ENCODE measurements around the gene RFLNA. TPM values are rescaled to one million over a fixed set of nuclear protein-coding genes. Genes with fewer than 3 reads are reported as not detected.

The RFLNA gene
- total and polyA plus RNA-seq, 2 experiments from 2014 or later = 57.8 to 67.8 TPM

DNA sequence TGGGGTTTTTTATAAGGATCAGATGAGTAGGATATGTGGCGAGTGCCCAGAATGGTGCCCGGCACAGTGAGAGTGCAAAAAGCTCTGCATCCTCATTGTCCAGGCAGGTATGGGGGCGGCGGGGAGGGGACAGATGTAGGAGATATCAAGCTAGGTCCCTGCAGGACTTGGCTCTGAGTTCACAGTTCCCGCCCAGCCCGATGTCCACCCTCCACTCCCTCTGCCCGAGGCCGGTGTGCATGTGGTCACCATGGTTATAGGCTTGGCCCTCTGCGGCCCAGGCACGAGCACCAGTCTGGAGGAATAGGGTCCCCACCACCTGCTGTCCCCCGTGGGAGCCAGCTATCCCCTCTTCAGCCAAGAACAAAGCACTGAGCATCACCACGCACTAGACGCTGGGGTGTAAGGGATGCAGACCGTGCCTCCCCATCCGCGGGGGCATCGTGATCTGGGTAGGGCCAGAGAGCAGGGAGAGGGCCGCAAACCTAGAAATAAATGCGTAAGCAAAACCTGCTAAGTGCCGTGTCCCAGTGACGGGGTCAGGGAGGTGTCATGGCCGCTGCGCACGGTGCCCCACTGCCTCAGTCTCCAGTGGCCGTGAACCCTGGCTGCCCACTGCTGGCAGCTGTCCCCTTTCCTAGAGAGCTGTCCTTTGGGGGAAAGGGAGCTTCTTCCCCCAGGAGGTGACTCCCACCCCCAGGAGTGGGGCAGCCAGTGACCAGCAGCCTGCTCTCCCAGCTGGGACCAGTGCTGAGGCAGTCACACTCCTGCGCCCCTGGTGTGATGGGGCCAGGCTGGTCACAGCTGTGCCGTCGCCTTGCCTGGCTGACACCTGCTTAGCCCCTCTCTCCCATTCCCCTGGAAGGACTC, 12.0 kb downstream of the RFLNA start:
- no peaks in the 10 kb centered on the region for H3K4me1 ChIP-seq (ENCODE audit: insufficient read depth)

DNA sequence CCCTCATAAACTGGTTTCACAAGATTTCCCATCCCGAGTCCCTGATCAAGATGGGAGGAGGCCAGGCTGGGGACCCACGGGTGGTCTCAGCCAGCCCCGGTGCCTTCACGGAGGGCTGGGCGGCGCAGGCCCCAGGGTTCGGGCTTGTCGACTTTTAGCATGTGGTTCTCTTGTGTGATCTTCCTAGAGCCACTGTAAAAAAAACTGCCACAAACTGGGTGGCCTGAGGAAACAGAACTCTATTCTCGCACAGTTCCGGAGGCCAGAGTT, 12.6 kb downstream of the RFLNA start:
- Histone ChIP-seq H3K9me3 (ENCODE audit: low read depth) (no peaks in the 10 kb centered on the region), H3K36me3 (replicated peaks; ENCODE audit: insufficient read depth, low read depth) (no peaks in the 10 kb centered on the region), H3K27ac (no peak overlapping the region), H3K4me2 (no peak overlapping the region), H4K20me1 (ENCODE audit: insufficient read depth, poor library complexity, severe bottlenecking) (peaks cover 45% of the 10 kb centered on the region), H3K9me2 (replicated peaks; ENCODE audit: insufficient read depth) (no peaks in the 10 kb centered on the region), H2AFZ (no peak overlapping the region), H3K4me3 (no peak overlapping the region), H3K4me1 (ENCODE audit: insufficient read depth) (no peaks in the 10 kb centered on the region), H3K79me2 (peaks cover 45% of the 10 kb centered on the region), H3K27me3 (no peaks in the 10 kb centered on the region)
- no peak for DNase-seq (ENCODE audit: low spot score)
- no peak for TF ChIP-seq EZH2 (IDR thresholded peaks at IDR 0.05; ENCODE audit: borderline replicate concordance)
- 79% methylated on average over 10 of the region's 10 CpGs for WGBS (ENCODE audit: low lambda C conversion rate, missing lambda C conversion rate)

More for the DNA sequence above, 12.0 kb downstream of the RFLNA start:
- H3K27me3 ChIP-seq = no peaks in the 10 kb centered on the region
- H3K9me2 ChIP-seq (replicated peaks; ENCODE audit: insufficient read depth) = no peaks in the 10 kb centered on the region
- H3K4me2 ChIP-seq = no peak overlapping the region
- DNase-seq (ENCODE audit: low spot score) = no peak
- TF ChIP-seq EZH2 (IDR thresholded peaks at IDR 0.05; ENCODE audit: borderline replicate concordance) = no peak
- TF ChIP-seq EZH2phosphoT487 (IDR thresholded peaks at IDR 0.05; ENCODE audit: low read depth, severe bottlenecking, unreplicated experiment) = no peak
- TF ChIP-seq, protein P1, sequence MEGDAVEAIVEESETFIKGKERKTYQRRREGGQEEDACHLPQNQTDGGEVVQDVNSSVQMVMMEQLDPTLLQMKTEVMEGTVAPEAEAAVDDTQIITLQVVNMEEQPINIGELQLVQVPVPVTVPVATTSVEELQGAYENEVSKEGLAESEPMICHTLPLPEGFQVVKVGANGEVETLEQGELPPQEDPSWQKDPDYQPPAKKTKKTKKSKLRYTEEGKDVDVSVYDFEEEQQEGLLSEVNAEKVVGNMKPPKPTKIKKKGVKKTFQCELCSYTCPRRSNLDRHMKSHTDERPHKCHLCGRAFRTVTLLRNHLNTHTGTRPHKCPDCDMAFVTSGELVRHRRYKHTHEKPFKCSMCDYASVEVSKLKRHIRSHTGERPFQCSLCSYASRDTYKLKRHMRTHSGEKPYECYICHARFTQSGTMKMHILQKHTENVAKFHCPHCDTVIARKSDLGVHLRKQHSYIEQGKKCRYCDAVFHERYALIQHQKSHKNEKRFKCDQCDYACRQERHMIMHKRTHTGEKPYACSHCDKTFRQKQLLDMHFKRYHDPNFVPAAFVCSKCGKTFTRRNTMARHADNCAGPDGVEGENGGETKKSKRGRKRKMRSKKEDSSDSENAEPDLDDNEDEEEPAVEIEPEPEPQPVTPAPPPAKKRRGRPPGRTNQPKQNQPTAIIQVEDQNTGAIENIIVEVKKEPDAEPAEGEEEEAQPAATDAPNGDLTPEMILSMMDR (IDR thresholded peaks at IDR 0.05; ENCODE audit: poor library complexity) = no peak
- H4K20me1 ChIP-seq (ENCODE audit: insufficient read depth, poor library complexity, severe bottlenecking) = peaks cover 48% of the 10 kb centered on the region
- H3K27ac ChIP-seq = no peak overlapping the region
- no peaks in the 10 kb centered on the region for H3K9me3 ChIP-seq (ENCODE audit: low read depth)
- no peak overlapping the region for H2AFZ ChIP-seq
- no peak overlapping the region for H3K4me3 ChIP-seq
- 97% methylated on average over 26 of the region's 28 CpGs for WGBS (ENCODE audit: low lambda C conversion rate, missing lambda C conversion rate)
- H3K36me3 ChIP-seq (replicated peaks; ENCODE audit: insufficient read depth, low read depth) = no peaks in the 10 kb centered on the region
- H3K79me2 ChIP-seq = peaks cover 50% of the 10 kb centered on the region

DNA sequence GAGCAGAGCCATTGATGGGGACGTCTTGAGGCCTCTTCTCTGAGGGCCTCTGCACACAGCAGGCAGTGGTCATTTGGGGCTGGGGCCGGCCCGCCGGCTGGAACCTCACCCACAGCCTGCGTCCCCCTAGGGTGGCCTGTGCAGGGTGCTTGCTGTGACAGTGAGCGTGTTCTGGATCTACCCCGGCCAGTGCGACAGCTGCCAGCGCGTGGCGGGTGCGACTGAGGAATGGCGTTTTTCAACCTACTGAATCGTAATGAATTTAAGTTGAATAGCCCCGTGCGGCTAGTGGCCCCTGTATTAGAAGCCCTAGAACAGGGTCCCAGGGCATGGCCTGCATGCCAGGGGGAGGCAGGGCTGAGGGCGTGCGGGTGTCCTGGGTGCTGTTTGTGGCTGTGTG, 13.8 kb downstream of the RFLNA start:
- no peak overlapping the region for H2AFZ ChIP-seq
- peaks cover 34% of the 10 kb centered on the region for H4K20me1 ChIP-seq (ENCODE audit: insufficient read depth, poor library complexity, severe bottlenecking)
- no peak overlapping the region for H3K4me3 ChIP-seq
- WGBS (ENCODE audit: low lambda C conversion rate, missing lambda C conversion rate) = 97% methylated on average over 18 of the region's 18 CpGs
- peaks cover 32% of the 10 kb centered on the region for H3K79me2 ChIP-seq
- no peak for TF ChIP-seq EZH2 (IDR thresholded peaks at IDR 0.05; ENCODE audit: borderline replicate concordance)
- no peak for TF ChIP-seq EZH2phosphoT487 (IDR thresholded peaks at IDR 0.05; ENCODE audit: low read depth, severe bottlenecking, unreplicated experiment)
- TF ChIP-seq, protein P1 (IDR thresholded peaks at IDR 0.05; ENCODE audit: poor library complexity) = no peak
- no peaks in the 10 kb centered on the region for H3K36me3 ChIP-seq (replicated peaks; ENCODE audit: insufficient read depth, low read depth)
- H3K4me2 ChIP-seq = no peak overlapping the region
- H3K27ac ChIP-seq = no peak overlapping the region
- H3K27me3 ChIP-seq = no peaks in the 10 kb centered on the region
- no peak for DNase-seq (ENCODE audit: low spot score)
- no peaks in the 10 kb centered on the region for H3K9me2 ChIP-seq (replicated peaks; ENCODE audit: insufficient read depth)
- H3K4me1 ChIP-seq (ENCODE audit: insufficient read depth) = no peaks in the 10 kb centered on the region
- no peaks in the 10 kb centered on the region for H3K9me3 ChIP-seq (ENCODE audit: low read depth)

DNA sequence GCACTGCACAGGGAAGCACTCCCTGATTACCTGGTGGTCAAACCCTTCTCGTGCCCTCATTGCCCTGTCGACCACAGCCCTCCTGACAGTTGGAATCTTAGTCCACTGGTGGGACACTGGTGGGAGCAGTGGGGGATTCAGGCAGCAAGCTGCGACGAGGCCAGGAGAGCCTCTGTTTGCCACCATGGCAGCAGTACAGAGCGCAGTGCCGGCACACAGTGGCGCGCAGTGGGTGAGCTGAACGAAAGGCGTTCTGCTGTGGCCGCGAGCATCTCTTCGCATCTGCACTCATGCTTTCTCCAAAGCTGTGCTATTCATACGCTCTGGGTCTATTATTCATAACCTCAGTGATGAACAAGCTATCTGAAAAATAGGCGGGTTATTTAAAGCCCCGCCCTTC, 14.3 kb downstream of the RFLNA start:
- DNase-seq (ENCODE audit: low spot score) = no peak
- no peaks in the 10 kb centered on the region for H3K4me1 ChIP-seq (ENCODE audit: insufficient read depth)
- no peak overlapping the region for H2AFZ ChIP-seq
- no peak overlapping the region for H3K27ac ChIP-seq
- H3K36me3 ChIP-seq (replicated peaks; ENCODE audit: insufficient read depth, low read depth) = no peaks in the 10 kb centered on the region
- H4K20me1 ChIP-seq (ENCODE audit: insufficient read depth, poor library complexity, severe bottlenecking) = peaks cover 34% of the 10 kb centered on the region
- no peak overlapping the region for H3K4me3 ChIP-seq
- no peaks in the 10 kb centered on the region for H3K9me3 ChIP-seq (ENCODE audit: low read depth)
- H3K27me3 ChIP-seq = no peaks in the 10 kb centered on the region
- no peak overlapping the region for H3K4me2 ChIP-seq
- peaks cover 29% of the 10 kb centered on the region for H3K79me2 ChIP-seq
- 95% methylated on average over 16 of the region's 16 CpGs for WGBS (ENCODE audit: low lambda C conversion rate, missing lambda C conversion rate)
- H3K9me2 ChIP-seq (replicated peaks; ENCODE audit: insufficient read depth) = no peaks in the 10 kb centered on the region
- TF ChIP-seq EZH2phosphoT487 (IDR thresholded peaks at IDR 0.05; ENCODE audit: low read depth, severe bottlenecking, unreplicated experiment) (no peak), EZH2 (IDR thresholded peaks at IDR 0.05; ENCODE audit: borderline replicate concordance) (no peak)
- TF ChIP-seq, protein P1 (IDR thresholded peaks at IDR 0.05; ENCODE audit: poor library complexity) = no peak
